COLO668 (cell line): ENCODE results near the gene TTC29.
"Not testable (repeated sequence)": the region's sequence is repeated elsewhere in the genome, so short reads cannot be mapped to it uniquely, and the experiment has no call there.

ENCODE experiments used
- DNase-seq: peaks from one replicate; lab custom pipeline; 2025; ENCODE audit not compliant: unreplicated experiment; lab: John Stamatoyannopoulos, UW

TTC29 gene

DNA sequence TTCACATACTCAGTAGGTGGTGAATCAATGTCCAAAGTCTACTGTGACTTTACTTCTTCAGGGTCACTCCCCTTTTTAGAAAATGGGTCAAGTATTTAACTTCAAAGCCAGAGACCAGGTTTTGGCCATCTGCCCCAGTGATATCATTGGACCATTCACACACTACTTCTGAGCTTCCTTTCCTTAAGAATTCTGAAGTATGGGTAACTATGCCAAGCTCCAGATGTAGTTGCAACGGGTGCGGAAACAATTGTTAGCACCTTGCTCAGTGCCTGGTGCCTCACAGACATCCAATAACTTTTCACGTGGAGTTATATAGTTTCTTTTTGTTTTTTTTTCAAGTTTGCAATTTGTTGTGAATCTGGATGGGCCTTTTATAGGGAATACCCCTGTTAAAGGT lies 62.6 kb downstream of the TTC29 start:
- no peak for DNase-seq

DNA sequence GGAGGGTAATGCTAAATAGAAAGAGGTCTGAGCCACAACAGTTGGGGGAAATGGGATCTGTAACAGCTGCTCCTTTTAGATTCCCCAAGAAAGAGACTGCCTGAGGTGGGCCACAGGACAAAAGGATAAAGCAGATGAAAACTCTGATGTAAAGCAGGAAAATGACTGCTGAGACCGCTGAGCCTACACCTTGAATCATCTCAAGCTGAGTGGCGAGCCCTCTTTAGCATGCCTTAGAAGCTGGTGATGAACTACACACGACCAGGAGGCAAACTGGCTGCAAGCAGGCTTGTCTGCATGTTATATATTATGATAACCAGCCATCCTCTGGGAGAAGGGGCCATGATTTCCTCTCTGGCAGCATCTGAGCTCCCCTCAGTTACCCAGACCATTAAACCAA lies 88.4 kb downstream of the TTC29 start:
- no peak for DNase-seq

DNA sequence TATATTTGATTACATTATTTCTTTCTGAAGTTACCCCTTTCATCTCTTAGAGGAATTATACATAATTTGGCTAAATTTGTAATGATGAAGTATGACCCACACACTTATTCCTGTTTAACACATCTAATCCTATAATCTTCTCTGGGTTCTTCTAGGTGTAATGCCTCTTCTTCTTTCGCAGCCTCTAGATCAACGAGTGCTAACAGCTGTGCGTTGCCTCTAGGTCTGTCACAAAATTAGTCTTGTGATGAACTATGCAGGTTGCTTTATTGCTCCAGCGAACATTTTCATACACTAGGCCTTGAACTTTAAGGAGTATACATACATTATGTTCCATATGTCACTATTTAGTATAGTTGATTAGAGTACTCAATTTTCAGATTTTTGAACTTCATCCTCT lies 89.9 kb downstream of the TTC29 start:
- DNase-seq, result no peak

DNA sequence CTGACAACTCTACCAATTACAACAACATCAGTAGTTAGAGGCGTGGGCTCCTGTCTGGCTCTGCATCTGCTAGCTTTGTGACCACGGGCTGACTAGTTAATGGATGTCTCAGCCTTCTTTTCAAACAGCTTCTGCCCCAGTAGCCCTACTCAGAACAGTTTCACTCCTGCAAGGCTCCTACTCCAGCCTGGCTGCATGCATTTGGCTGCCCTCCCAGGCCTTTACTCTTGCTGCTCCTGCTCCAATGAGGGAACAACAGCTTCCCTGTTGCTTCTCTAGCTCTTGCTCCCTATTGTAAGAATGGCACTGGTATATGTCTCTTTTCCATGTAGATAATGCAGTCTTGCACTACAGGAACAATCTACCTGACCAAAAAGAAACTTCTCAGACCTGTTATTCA lies 93.3 kb downstream of the TTC29 start:
- DNase-seq, result no peak

DNA sequence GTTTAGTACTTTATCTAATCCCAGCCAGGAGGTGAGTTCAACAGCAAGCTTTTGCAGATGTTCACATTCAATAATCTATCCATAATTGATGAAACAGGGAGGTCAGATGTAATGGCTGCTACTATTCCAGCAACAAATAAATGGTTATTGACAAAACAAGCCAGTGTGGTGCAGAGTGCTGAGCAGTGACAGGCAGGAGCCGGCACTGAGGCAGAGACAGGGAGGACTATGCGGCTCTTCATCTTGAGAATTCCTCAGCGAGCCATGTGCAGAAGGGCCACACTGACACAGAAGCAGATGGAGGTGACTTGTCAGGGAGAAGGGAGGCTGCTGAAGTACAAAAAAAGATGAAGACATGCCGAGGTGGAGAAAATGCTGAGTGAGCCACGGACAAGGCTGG lies 98.3 kb downstream of the TTC29 start:
- DNase-seq, result no peak

DNA sequence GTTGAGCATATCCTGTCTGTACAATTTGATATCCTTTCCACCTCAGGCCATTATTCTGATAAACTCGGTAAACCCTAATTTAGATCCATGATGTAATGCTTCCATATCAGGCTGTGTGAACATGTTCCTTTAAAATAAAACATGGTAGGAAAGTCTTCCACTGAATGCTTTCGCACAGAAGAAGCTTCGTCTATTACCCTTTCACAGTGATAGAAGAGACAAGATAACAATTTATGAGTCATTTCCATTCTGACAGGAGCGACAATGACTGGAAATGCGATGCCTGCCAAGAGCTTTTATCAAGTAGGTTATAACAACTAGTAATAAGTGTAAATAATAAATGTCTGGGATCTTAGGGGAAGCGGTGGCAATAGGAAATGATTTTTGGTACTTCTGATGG lies 98.8 kb downstream of the TTC29 start:
- no peak for DNase-seq

DNA sequence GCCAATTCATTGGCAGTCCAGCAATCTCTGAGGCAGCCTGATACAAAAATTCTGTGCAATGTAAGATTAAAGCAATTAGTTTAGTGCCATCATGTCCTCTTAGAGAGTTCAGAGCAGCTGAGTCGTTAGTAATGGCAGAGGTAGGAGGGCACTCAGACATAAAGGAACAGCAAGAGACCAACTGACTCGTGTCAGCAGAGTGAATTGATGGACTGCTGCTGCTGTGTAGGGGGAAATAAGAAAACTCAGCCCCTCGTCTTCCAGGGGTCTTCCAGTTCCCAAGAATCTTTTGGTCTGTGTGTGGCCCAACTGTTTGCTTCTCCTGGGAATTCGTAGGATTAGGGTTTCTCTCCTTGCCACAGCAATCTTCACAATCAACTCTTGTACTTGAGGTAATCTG lies 100.9 kb downstream of the TTC29 start:
- DNase-seq, result no peak

DNA sequence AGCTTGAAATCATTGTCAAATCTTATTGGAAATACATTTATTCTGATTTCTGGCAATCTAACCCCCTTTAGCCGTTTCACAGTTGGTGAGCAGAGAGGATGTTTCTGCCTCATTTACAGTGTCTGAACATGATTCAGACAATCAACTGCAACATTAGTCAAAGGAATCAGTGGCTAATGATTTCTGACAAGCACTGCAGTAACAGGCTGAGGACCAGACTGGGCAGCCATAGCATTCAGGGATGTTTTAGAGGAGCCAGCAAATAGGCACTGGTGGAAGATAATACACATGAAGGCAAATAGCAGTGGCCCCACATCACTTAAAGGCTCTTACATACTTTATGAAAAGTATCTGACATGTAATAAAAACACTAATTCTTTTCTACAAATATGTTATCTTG lies 102.8 kb downstream of the TTC29 start:
- no peak for DNase-seq

DNA sequence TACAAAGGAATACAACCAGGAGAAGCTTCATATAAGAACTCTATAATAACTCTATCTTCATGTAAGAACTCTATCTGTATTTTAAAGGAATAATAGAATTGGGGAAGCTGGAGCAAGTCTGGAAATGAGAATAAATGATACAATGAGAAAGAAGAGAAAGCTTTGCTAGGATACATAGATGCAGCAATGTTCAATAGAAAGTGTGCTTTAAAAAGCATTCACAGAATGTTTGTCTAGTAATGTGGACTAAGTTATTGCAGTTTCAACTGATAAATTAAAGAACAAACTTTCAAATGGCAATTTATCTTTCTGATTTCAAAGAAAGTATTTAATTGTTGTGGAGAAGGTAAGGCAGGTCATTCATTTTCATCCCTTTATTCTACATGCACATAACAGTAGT lies 104.9 kb downstream of the TTC29 start:
- DNase-seq, result no peak

DNA sequence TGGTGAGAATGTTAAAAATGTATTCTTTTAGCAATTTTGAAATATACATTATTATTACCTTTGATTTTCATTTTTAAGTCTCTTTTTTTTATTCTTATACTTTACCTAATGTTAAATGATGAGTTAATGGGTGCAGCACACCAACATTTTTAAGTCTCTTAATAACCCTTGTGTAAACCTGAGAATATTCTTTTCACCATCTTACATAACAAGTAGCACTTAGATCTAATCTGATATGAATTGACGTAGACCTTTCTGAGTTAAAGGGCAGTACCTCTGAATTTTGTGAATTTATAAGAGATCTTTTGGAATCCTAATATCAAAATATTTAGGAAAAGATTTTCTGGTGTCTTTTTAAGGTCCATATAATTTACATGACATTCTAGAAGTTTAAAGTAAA lies 110.6 kb downstream of the TTC29 start:
- no peak for DNase-seq

DNA sequence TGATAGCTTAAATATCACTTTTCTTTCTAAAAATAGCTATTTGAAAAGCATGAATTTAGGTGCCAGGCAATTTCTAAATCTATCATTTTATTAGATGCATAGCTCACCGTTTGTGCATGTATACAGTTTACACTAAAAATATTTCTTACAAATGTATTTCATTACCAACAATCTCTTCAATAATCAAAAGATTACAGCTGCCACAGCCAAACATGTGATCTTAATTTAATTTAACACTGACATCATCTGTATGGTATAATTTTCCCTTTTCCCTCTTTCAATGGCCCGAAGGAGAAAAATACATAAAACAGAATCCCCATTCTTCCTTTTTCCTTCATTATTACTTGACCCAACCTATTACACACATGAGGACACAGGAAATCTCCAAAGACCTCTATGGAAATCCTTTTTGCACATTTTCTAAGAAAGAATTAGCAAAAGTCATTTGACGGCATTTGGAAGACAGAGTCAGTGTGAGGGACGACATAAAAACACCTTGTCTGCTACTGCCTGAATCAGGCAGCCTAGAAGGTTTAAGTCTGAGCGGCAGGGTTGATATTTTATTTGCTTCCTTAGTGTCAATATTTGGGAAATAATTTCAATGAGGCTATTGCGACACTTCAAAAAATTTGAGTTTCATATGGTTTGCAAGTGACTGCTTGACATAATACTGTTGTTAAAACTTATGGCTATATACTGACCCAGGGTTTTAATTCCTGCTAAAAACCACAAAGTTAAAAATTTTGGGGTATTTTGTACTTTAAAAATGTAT lies 111.2 kb downstream of the TTC29 start:
- no peak for DNase-seq

DNA sequence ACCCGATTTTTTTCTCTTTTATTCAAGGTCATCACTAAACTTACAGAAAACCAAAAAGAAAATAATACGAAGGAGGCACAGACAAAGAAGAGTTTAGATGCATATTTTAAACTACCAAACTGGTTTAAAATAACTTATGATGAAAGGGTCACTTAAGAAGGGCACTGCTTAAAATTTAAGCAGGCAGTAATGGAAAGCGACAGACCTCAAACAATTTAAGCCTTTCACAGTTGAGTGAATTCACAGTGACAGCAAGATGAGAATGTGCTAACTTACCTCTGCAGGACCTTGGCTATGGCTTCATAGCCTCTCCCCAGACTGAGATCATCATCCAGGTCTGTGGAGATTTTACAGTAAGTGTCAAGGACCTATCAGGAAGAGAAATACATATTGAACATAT lies 112.1 kb downstream of the TTC29 start:
- no peak for DNase-seq

DNA sequence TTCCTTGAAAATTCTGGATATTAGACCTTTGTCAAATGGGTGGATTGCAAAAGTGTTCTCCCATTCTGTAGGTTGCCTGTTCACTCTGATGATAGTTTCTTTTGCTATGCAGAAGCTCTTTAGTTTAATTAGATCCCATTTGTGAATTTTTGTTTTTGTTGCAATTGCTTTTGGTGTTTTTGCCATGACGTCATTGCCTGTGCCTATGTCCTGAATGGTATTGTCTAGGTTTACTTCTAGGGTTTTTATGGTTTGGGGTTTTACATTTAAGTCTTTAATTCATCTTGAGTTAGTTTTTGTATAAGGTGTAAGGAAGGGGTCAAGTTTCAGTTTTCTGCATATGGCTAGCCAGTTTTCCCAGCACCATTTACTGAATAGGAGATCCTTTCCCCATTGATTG lies 122.7 kb downstream of the TTC29 start:
- not testable (repeated sequence) for DNase-seq

DNA sequence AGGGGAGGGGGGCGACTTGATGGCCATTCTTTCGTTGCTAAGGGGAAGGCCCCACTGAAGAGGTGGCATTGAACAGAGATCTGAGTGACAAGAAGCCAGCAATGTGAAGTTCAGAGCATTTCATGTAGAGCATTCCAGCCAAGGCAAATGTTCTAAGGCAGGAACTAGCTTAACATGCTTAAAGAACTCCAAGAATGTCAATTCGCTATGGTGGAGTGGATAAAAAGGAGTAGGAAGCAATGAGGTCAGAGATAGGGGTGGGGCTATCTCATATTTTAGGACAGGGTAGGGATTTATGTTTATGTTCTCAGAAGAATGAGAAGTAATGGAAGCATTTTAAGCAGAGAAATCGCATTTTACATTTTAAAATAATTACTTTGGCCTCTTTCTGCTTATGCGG lies 130.9 kb downstream of the TTC29 start:
- no peak for DNase-seq

DNA sequence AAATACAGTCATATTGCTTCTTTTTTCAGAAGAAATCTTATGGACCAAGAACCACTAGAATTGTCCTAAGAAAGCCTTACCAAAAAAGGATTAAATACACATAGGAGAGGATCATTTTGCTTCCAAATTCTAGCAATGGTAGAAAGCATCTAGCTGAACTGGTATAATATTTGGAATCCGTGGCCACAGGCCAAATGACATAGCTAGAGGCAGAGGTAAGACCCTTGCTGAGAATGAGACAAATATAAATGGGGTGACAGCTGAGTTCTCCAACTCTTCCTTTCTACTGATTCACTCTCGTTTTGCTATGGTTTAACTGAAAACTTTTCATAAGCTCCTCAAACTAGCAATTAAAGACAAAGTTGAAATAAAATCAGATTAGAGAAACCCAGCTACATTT lies 150.0 kb downstream of the TTC29 start:
- DNase-seq, result no peak

DNA sequence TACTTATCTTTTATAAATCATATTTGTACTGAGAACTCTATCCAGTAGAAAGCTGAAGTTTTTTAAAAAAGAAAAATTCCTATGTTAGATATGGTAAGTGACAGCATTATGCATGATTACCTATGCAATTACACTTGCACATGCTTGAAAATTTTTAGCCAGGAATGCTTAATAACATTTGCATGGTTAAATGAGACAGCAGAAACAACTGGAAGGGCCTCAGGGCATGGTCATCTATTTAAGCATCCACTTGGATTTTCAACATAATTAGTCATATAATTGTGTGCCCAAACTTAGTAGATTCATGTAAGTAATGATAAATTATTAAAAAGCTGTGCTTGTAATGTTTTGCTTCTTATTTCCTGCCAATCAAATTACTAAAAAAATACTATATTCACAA lies 151.9 kb downstream of the TTC29 start:
- DNase-seq, result no peak

DNA sequence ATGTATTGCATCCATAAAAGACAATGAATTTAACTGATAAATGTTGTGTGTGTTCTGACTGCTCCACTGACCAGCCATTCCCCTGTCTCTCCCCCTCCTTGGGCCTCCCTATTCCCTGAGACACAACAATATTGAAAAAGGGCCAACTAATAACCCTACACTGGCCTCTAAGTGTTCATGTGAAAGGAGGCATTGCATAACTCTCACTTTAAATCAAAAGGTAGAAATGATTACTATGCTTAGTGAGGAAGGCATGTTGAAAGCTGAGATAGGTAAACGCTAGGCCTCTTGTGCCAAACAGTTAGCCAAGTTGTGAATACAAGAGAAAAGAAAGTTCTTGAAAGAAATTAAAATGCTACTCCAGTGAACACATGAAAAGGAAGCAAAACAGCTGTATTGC lies 154.2 kb downstream of the TTC29 start:
- no peak for DNase-seq

DNA sequence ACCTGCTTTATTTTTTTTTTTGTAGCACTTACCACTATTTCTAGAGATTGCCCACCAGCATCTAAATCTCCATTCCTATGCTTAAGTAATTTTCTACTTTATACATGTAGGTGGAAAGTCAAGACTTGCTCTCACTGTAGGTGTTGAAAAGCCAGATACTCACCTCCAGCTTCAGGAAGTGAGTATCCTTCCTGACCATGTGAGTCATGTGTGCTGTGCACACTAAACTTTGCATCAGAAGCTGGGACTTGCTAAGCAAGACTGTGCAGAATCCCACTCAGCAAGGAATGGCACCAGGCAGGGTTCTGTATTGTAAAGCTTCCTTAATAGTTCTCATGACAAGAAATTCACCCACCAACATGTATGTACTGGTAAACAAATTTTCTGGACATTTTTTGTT lies 155.1 kb downstream of the TTC29 start:
- DNase-seq, result no peak

DNA sequence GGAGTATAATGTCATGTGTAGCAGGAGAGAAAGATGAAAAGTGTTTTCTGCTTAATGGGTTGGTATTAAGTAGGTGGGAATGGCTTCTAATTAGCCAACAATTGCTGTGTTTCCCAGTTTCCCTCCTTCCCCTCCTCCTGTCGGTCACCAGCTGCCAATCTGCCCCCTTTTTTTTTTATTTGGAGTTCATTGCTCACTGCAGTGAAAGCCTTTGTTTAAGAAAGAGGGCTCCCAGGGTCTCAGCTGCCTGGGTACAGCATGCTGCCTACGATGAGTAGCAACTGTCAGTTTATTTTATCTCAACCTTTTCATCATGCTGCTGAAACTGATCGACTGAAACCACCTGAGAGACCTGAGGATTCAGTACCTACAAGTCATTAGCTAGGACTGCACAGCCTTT lies 157.9 kb downstream of the TTC29 start:
- no peak for DNase-seq

DNA sequence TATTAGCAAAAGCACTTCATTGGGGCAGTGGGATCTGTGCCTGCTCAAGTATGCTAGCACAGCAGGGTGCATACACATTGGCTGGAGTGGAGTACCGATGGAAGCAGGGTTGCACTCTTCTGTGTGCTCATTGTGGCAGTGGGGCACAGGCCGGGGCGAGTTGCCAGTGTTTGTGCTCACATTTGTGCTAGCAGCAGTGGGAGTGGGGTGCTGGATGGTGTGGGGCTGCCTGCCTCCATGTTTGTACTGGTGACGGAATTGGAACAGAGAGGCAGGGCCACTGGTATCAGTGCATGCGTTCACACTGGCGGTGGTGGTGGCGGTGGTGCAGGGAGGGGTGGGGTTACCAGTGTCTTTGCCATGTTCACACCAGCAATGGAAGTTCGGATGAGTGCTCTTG lies 169.0 kb downstream of the TTC29 start:
- no peak for DNase-seq

DNA sequence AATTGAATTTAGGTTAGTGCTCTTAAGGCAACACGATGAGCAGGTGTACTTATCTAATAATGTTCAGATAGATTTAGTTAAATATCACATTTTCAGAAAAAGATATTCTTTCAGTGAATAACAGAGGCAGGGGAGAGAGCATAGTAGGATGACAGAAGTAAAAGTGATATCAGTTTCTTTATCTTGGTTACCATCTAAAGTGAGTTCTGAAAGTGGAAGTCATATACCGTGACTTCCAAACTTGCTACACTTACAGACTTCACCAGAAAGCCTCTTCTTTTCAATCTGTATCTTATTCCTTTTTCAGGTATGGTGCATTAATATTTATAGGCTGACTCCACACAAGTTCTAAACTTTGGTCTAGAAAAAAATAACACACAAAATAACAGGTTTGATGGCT lies 182.1 kb downstream of the TTC29 start:
- DNase-seq, result no peak

DNA sequence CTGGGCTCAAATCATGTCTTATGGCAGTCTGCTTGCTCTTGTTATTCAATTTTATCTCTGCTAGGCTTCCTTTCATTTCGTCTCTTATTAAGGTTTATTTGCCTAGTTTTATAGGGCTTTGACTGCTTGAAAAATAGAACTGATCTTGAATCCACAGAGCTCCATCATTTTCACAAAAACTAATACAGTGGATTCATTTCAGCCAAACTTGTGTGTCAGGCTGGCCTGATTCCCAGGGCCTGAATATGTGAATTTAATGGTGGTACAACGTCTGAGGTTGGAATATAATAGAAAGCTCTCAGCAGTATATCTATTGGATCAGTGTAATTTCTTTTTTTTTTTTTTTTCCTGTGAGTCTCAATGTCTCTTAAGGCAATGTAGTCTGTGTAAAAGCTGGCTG lies 183.6 kb downstream of the TTC29 start:
- DNase-seq, result no peak

DNA sequence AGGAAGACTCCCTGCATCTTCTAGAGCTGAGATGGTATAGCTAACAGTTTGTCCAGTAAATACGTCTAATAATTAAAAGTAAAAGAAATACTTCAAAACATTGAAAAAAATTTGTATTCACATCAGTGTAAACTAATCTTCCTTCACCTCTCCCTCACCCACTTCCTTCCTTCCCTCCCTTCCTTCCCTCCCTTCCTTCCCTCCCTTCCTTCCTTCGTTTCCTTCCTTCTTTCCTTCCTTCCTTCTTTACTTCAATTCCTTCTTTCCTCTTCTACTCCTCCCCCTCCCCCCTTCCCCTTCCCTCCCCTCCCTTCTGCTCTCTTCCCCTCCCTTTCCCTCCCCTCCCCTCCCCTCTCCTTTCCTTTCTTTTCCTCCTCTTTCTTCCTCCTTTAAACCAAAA lies 203.2 kb downstream of the TTC29 start:
- no peak for DNase-seq

DNA sequence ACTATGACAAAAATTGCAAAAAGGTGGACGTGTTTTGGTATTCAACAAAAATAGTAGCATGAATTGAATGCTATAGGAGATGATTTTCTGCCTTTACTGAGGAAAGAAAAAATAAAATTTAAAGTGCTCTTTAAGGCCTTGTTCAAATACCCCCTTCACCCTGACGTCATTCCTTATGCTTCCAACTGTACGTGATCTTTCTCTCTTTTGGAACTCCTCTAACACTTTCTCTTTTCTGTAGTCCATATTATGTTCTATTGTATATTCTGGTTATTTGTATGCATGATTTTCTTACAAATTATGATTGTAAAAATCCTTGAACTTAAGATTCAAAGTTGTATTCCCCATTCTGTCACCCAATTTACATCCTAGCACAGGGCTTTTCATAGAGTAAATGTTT lies 206.5 kb downstream of the TTC29 start:
- no peak for DNase-seq
